ENCODE data around the gene C3orf18.

The C3orf18 gene

GRCh38 chr3:50551054-50551659, 16.4 kb downstream of the C3orf18 start:
- DNase-seq (ENCODE audit: low spot score) = no peak

DNA sequence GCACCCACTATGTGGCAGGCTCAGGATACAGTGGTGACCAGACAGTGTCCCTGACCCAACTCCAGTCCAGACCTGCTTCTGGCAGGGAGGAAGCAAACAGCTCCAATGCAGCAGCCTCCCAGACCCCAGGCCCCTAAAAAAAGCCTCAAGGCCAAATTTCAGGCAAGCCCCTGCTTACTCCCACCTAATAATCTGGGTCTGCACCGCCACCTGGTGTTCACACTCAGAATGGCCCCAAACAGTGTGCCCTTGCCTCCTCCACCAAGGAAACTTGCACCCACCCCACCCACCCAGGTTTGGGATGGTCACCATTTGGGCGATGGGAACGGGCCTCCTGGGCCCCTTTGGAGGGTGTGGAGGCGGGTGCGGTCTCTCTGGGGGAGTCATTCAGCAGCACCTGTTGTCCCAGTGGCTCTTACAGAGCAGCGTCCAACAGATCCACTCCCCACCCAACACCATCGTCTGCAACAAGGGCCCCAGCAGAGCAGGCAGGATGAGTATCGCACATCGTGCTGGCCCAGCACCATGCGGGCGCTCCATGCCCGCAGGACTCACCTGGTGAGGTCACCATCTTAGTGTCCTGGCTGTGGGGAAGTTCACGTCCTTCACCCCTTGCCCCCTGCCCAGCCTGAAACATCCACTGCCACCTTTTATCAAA, 17.3 kb downstream of the C3orf18 start:
- peak; percentile 82 for DNase-seq (ENCODE audit: low spot score)

DNA sequence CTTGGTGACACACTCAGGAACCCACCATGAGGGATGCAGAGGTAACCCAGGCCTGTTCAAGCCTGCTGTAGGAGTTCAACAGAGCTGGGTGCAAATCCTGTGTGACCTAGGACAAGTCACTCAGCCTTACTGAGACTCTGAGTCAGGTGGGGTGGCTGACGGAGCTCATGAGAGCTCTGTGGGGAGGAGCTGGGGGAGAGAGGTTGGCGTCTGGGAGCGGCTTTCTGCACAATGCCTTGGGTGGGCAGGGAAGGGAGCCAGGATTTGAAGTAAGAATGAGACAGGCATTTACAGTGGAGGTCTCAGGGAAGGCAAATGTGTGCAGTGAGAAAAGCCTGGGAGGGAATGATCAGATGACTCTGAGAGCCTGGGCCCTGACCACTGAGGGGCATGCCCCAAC, 18.3 kb downstream of the C3orf18 start:
- DNase-seq (ENCODE audit: low spot score) = no peak

DNA sequence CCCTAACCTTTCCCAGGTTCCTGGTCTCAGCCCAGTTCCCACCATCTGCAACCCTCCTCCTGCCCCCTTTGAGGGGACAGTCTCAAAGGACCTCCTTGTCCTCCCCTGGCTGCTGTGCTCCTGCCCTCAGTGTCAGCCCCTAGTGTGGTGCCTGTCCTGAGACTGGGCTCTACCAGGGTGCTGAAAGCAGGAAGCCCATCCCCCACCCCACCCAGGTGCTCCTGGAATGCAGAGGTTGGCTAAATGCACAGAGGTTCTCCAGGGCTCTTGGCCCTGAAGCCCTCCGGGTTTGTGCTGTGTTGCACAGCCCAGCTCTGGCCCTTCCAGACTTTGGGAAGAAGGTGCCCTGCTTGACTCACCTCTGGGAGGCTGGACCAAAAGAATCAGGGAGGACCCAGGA, 21.8 kb downstream of the C3orf18 start:
- no peak for DNase-seq (ENCODE audit: low spot score)

DNA sequence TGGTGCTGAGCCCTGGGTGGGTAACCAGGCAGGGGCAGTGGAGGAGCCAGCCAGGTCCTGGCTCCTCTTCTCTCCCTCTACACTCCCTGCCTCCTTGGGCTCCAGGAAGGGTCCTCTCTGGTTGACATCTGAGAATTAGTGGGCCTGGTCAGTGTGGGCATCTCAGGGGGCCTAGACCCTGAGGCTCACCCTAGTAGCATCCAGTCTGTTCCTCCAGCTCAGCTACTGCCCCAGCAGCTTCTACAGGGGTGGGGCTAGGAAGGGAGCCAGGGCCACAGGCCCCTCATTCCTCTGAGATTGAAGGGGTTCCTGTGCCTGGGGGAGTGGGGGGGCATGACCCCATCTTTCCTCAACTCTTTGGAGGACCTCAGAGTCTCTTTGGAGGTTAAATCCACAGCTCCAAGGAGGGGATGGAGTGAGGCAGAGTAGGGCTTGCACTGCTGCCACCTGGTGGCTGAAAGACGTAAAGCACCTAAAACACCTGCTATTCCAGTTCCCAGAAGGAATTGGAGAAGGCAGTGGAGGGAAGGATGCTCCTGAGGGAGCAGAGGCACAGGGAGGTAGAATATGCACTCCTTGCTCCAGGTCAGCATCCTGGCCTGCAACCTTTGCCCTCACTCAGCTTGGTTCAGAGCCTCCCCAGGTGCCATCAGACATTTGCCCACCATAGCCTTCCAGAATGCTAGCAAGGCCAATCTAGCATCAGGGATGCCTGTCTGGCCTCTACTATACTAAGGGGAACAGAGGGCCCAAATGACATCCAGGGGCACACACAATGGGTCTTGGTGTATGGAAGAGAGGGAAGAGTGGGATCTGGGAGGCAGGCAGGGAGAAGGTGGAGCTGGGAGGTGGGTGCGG, 25.1 kb downstream of the C3orf18 start:
- peak; percentile 93 for DNase-seq (ENCODE audit: low spot score)

DNA sequence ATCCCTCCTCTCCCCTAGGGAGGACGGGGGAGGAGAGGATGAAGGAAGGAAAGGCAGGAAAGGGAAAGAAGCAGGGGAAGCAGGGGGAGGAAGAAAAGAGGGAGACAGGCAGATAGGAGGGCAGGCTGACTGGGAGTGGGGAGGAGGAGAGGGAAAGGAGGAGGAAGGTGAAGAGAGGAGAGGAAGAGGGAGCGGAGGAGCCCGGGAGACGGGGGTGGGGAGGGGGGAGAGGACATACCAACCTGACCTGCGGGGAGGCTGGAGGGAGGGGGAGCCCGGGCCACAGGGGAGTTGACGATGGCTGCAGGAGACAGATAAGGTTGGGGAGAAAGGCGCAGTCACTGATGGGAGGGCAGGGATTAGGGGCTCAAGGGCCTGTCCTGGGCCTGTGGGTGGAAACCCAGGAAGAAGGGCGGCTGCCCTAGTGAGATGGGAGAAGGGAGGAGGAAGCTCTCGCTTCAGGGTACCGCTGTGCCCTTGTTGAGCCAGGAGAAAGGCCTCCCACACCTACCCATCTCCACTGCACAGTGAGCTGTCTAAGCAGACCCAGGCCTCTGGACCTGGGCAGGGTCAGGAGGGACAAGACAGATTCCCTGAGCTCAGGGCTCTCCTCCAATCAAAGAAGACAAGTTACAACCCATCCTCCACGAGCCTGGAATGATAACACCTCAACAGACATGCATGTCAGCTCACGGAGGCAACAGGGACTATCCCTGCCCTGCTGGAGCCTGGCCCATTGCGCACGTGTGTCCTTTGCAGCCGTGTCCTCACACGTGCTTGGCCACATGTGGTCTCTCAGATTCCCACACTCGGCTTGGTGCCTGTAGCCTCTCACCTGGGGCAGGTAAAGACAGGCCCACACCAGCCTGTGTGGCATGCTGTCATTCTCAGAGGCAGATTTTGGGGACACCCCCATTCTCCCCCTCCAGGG, 27.9 kb downstream of the C3orf18 start:
- DNase-seq (ENCODE audit: low spot score) = no peak

GRCh38 chr3:50537421-50538129, 30.0 kb downstream of the C3orf18 start:
- no peak for DNase-seq (ENCODE audit: low spot score)

- no peak for DNase-seq (ENCODE audit: low spot score)
These were observed 30.9 kb downstream of the C3orf18 start for GRCh38 chr3:50536471-50537180.

DNA sequence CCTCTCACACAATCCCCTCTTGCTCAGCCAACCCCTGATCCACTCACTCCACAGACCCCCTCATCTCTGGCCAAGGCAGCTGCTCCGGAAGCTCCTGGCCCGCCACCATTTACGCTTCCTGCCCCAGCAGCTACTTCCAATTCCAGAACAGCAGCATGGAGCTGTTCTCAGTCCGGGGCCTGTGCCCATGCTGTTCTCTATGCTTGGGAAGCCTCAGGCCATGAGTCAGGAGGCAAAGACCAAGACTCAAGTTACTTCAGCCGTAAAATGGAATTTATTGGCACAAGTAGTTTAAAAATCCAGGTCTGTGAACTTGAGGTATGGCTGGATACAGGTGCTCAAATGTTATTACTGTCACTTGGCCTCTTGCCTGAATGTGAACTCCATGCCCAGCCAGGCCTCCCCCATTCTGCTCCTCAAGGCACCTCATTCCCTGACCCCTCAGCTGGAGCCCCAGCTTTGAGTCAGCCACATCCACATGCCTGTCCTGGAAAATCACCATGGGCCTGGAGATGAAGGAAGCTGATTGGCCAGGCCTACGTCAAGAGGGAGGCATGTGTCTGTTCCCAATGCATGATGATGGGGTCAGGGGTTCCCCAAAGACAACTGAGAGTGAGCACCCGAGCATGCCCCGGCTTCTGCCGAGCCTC, 32.7 kb downstream of the C3orf18 start:
- no peak for DNase-seq (ENCODE audit: low spot score)

DNA sequence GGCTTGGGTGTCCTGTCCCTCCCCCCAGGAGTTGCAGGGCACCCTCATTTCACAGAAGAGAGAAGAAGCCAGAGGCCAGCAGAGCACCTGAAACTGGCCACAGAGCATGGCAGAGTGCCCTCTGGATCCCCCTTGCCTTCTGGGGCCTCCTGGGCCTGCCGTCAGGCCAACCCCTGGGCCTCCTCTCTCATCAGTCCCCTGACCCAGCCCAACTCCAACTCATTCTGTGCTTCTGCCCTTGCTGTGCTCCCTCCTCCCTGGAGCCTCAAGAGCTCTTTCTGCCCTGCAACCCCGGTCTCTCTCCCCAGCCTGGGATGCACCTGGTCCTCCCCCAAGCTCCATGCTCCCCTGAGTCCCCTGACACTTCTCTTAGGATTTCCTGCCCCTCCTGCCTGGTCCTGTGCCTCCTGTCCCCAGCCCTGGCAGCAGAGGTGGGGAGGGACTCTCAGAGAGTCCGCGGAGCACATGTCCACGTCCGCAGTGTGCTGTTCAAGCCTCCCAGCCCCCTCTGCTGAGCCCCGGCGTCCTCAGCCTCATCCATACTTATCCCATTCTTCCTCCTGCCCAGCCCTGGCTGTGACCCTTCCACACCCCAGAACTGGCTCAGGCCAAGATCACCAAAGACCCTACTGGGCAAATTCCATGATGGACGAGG, 33.6 kb downstream of the C3orf18 start:
- no peak for DNase-seq (ENCODE audit: low spot score)

- DNase-seq (ENCODE audit: low spot score) = no peak
These were observed 34.2 kb downstream of the C3orf18 start for GRCh38 chr3:50533316-50533715.

DNA sequence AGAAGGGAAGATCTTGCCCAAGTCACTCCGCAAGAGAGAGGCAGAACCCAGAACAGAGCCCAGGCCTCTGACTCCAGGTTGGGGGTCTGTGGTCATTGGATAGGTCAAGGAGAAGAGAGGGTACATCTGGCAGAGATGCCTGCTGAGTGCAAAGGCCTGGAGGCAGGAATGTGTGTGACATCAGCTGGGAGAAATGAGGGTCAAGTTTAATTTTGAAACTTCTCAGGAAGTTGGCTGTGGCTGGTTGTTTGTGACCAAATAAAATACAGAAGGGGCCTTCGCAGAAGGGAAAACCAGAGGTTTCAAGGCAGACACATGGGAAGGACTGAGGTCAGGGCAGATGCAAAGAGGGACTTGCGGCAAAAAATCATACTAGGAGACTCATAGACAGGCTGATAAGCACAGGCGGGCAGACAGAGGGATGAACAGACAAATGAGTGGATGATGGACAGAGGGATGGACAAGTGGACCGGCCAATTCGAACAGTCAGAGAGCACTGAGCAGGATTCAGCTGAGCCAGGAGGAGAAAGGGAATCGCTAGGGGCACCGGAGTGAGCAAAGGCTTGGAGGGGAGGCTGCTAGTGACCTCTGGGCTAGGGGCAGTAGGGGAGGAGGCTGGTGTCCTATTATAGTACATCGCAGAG, 35.4 kb downstream of the C3orf18 start:
- no peak for DNase-seq (ENCODE audit: low spot score)

GRCh38 chr3:50531201-50531600, 36.3 kb downstream of the C3orf18 start:
- DNase-seq (ENCODE audit: low spot score) = no peak

GRCh38 chr3:50530001-50530970, 37.3 kb downstream of the C3orf18 start:
- no peak for DNase-seq (ENCODE audit: low spot score)

GRCh38 chr3:50525987-50526386, 41.6 kb downstream of the C3orf18 start:
- DNase-seq (ENCODE audit: low spot score) = peak; percentile 65

GRCh38 chr3:50525191-50525910, 42.2 kb downstream of the C3orf18 start:
- DNase-seq (ENCODE audit: low spot score) = no peak

GRCh38 chr3:50524746-50525145, 42.8 kb downstream of the C3orf18 start:
- DNase-seq (ENCODE audit: low spot score) = no peak

All from GM03348 (cell line).